HepG2 (cell line): ENCODE results near the gene HOXB2.

Source experiments
- ELF1 ChIP-seq: sonication (generic); formaldehyde crosslinking; IDR thresholded peaks from 2 replicates; pipeline ENCODE4 v1.4.0; 2020; ENCODE audit warnings: missing genetic modification reagents
- JUN ChIP-seq: sonication (generic); formaldehyde crosslinking; IDR thresholded peaks from 2 replicates; pipeline ENCODE4 v1.4.0; 2020; ENCODE audit warnings: mild to moderate bottlenecking, missing genetic modification reagents
- KMT2A ChIP-seq: sonication (generic); formaldehyde crosslinking; IDR thresholded peaks from 2 replicates; pipeline ENCODE4 v1.4.0; 2020; ENCODE audit warnings: missing genetic modification reagents
- SRF ChIP-seq: IDR thresholded peaks from 2 replicates; pipeline ENCODE4 v1.6.1; 2011; ENCODE audit warnings: mild to moderate bottlenecking, low read depth, low read length, moderate library complexity
- ZNF12 ChIP-seq: sonication (generic); formaldehyde crosslinking; IDR thresholded peaks from 2 replicates; pipeline ENCODE4 v1.5.0; 2020; ENCODE audit warnings: missing genetic modification reagents
- ZNF558 ChIP-seq: sonication (generic); formaldehyde crosslinking; IDR thresholded peaks from 2 replicates; pipeline ENCODE4 v1.9.0; 2022; ENCODE audit warnings: mild to moderate bottlenecking, missing genetic modification reagents, borderline replicate concordance
- ZNF660 ChIP-seq: sonication (generic); formaldehyde crosslinking; IDR thresholded peaks from 2 replicates; pipeline ENCODE4 v1.5.1; 2020; ENCODE audit warnings: mild to moderate bottlenecking, low read depth, missing genetic modification reagents, borderline replicate concordance
- TF ChIP-seq, protein P1 (sequence below): sonication (generic); formaldehyde crosslinking; IDR thresholded peaks from 2 replicates; pipeline ENCODE4 v1.5.0; 2020; ENCODE audit warnings: mild to moderate bottlenecking, missing genetic modification reagents, moderate library complexity
- TF ChIP-seq, protein P2 (sequence below): sonication (generic); formaldehyde crosslinking; IDR thresholded peaks from 2 replicates; pipeline ENCODE4 v1.5.0; 2020; ENCODE audit warnings: missing genetic modification reagents
- TF ChIP-seq, protein P3 (sequence below): sonication (generic); formaldehyde crosslinking; IDR thresholded peaks from 2 replicates; pipeline ENCODE4 v1.8.1; 2023; ENCODE audit warnings: mild to moderate bottlenecking, inconsistent platforms, moderate library complexity, missing genetic modification reagents, borderline replicate concordance

DNA sequence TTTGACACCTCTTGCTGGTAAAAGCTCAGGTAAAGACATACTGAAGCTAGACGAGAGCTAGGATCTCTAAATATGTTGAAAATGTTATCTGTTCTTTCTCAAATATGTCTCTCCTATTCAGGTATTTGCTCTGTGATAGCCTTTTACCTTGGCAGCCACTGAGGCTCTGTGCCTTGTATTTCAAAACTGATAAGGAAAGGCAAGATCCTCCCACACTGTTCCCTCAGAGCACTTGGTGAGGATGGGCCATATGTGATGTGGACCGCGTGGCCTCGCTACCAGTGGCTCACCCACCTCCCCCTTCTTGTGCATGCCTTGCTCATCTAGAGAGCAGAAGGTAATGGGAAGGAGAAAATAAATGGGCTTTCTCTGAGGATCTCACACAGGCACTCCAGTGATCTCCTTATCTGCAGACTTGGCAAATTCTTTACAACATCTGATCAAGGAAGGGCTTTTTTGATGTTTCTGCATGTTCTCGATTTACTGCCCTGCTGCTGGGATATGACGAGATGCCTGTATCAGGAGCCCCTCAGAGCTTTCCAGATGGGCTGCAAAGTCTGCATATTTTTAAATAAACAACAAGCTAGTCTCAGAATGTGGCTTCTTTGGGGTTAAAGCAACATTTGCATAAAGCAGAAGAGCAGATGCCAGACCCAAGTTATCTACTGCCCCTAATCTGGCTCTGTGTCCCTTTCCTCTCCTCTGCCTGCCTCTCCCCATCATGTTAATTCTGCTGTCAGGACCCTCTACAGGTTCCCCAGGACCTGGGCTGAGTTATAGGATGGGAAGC, 31.0 kb downstream of the HOXB2 start:
- TF ChIP-seq, protein P1, sequence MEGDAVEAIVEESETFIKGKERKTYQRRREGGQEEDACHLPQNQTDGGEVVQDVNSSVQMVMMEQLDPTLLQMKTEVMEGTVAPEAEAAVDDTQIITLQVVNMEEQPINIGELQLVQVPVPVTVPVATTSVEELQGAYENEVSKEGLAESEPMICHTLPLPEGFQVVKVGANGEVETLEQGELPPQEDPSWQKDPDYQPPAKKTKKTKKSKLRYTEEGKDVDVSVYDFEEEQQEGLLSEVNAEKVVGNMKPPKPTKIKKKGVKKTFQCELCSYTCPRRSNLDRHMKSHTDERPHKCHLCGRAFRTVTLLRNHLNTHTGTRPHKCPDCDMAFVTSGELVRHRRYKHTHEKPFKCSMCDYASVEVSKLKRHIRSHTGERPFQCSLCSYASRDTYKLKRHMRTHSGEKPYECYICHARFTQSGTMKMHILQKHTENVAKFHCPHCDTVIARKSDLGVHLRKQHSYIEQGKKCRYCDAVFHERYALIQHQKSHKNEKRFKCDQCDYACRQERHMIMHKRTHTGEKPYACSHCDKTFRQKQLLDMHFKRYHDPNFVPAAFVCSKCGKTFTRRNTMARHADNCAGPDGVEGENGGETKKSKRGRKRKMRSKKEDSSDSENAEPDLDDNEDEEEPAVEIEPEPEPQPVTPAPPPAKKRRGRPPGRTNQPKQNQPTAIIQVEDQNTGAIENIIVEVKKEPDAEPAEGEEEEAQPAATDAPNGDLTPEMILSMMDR (CRISPR knock-in tag): no peak
- TF ChIP-seq ELF1 (CRISPR knock-in tag): no peak
- no peak for TF ChIP-seq ZNF12
- no peak for TF ChIP-seq SRF
- TF ChIP-seq JUN (CRISPR knock-in tag): no peak
- no peak for TF ChIP-seq ZNF660 (CRISPR knock-in tag)
- TF ChIP-seq, protein P2, sequence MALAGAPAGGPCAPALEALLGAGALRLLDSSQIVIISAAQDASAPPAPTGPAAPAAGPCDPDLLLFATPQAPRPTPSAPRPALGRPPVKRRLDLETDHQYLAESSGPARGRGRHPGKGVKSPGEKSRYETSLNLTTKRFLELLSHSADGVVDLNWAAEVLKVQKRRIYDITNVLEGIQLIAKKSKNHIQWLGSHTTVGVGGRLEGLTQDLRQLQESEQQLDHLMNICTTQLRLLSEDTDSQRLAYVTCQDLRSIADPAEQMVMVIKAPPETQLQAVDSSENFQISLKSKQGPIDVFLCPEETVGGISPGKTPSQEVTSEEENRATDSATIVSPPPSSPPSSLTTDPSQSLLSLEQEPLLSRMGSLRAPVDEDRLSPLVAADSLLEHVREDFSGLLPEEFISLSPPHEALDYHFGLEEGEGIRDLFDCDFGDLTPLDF: no peak
- TF ChIP-seq ZNF558 (CRISPR knock-in tag): no peak
- TF ChIP-seq, protein P3, sequence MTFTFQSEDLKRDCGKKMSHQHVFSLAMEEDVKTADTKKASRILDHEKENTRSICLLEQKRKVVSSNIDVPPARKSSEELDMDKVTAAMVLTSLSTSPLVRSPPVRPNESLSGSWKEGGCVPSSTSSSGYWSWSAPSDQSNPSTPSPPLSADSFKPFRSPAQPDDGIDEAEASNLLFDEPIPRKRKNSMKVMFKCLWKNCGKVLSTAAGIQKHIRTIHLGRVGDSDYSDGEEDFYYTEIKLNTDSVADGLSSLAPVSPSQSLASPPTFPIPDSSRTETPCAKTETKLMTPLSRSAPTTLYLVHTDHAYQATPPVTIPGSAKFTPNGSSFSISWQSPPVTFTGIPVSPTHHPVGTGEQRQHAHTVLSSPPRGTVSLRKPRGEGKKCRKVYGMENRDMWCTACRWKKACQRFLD (CRISPR knock-in tag): no peak
- no peak for TF ChIP-seq KMT2A (CRISPR knock-in tag)
